Astrocyte (in vitro differentiated cells and primary cell): ENCODE results near the gene FBXW7. TPM values are rescaled to one million over a fixed set of nuclear protein-coding genes. Genes with fewer than 3 reads are reported as not detected.

ENCODE experiments used
- DNase-seq: peaks from one replicate; pipeline ENCODE4 v3.0.0-alpha.2; 2010; ENCODE audit warnings: low read depth
- FAIRE-seq: peaks from 2 replicates; lab custom pipeline; 2011; peaks lifted over from hg19 to GRCh38; lab: Jason Lieb, UNC
- H2AFZ ChIP-seq: 2 replicates; pipeline ENCODE4 v1.6.0; 2012; ENCODE audit warnings: low read depth, low read length, inconsistent platforms
- H3K27ac ChIP-seq: 2 replicates; pipeline ENCODE4 v1.5.1; 2011; ENCODE audit warnings: low read depth, low read length, inconsistent platforms
- H3K27me3 ChIP-seq: 2 replicates; pipeline ENCODE4 v1.6.0; 2011; ENCODE audit warnings: low read length, inconsistent platforms; ENCODE audit not compliant: insufficient read depth
- H3K36me3 ChIP-seq: 2 replicates; pipeline ENCODE4 v1.5.1; 2011; ENCODE audit warnings: low read length, inconsistent platforms; ENCODE audit not compliant: insufficient read depth
- H3K4me1 ChIP-seq: 2 replicates; pipeline ENCODE4 v1.5.1; 2011; ENCODE audit warnings: low read length, inconsistent platforms; ENCODE audit not compliant: insufficient read depth
- H3K4me2 ChIP-seq: 2 replicates; pipeline ENCODE4 v1.6.0; 2012; ENCODE audit warnings: low read length, inconsistent platforms
- H3K4me3 ChIP-seq: 2 replicates; pipeline ENCODE4 v1.5.1; 2011; ENCODE audit warnings: low read depth, mild to moderate bottlenecking, low read length, inconsistent platforms; ENCODE audit not compliant: insufficient read depth
- H3K79me2 ChIP-seq: 2 replicates; pipeline ENCODE4 v1.6.0; 2012; ENCODE audit warnings: mild to moderate bottlenecking, low read length, inconsistent platforms; ENCODE audit not compliant: insufficient read depth
- H3K9ac ChIP-seq: 2 replicates; pipeline ENCODE4 v1.6.0; 2012; ENCODE audit warnings: mild to moderate bottlenecking, low read length, inconsistent platforms
- H3K9me3 ChIP-seq: 2 replicates; pipeline ENCODE4 v1.5.1; 2012; ENCODE audit warnings: low read depth, mild to moderate bottlenecking, low read length, inconsistent platforms; ENCODE audit not compliant: insufficient read depth
- H4K20me1 ChIP-seq: 2 replicates; pipeline ENCODE4 v1.6.0; 2012; ENCODE audit warnings: low read length, inconsistent platforms; ENCODE audit not compliant: insufficient read depth
- H3K27ac Mint-ChIP-seq: one replicate; pipeline ENCODE4 v1.8.0; 2021; ENCODE audit warnings: mild to moderate bottlenecking, mixed read lengths; ENCODE audit not compliant: unreplicated experiment
- H3K27me3 Mint-ChIP-seq: one replicate; pipeline ENCODE4 v1.8.0; 2021; ENCODE audit warnings: low read depth, mixed read lengths; ENCODE audit not compliant: unreplicated experiment
- H3K36me3 Mint-ChIP-seq: one replicate; pipeline ENCODE4 v1.8.0; 2021; ENCODE audit warnings: low read depth, mixed read lengths; ENCODE audit not compliant: unreplicated experiment
- H3K4me1 Mint-ChIP-seq: one replicate; pipeline ENCODE4 v1.8.0; 2021; ENCODE audit warnings: low read depth, mixed read lengths; ENCODE audit not compliant: unreplicated experiment
- H3K4me3 Mint-ChIP-seq: one replicate; pipeline ENCODE4 v1.8.0; 2021; ENCODE audit warnings: mild to moderate bottlenecking, moderate library complexity, mixed read lengths; ENCODE audit not compliant: unreplicated experiment
- H3K9me3 Mint-ChIP-seq: one replicate; pipeline ENCODE4 v1.8.0; 2021; ENCODE audit warnings: mild to moderate bottlenecking, mixed read lengths; ENCODE audit not compliant: unreplicated experiment
- EZH2 ChIP-seq: IDR thresholded peaks from 2 replicates; pipeline ENCODE4 v1.6.1; 2012; ENCODE audit warnings: mild to moderate bottlenecking, low read length, inconsistent platforms; ENCODE audit not compliant: insufficient read depth
- total RNA-seq: library from RNA; stranded (reverse); gene quantifications from 2 replicates; pipeline ENCODE4 v1.2.1, GENCODE V29; 2021
- TF ChIP-seq, protein P1 (sequence below): IDR thresholded peaks from 2 replicates; pipeline ENCODE4 v1.5.1; 2011; ENCODE audit warnings: low read depth, mild to moderate bottlenecking, inconsistent platforms, low read length, moderate library complexity; ENCODE audit not compliant: insufficient read depth

The FBXW7 gene
- total RNA-seq, 1 donor from 2014 or later, result 34.7 TPM

DNA sequence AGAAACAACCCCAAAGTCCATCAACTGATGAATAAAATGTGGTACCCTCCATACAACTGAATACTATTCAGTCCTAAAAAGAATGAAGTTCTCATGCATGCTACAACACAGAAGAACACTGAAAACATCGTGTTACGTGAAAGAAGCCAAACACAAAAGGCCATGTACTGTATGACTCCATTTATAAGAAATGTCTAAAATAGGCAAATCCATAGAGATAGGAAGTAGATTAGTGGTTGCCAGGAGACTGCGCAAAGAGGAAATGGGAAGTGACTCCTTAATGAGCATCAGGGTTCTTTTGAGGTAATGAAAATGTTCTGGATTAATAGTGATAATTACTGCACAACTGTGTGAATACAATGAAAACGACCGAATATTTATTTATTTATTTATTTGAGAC lies 23.4 kb downstream of the FBXW7 start:
- Histone ChIP-seq H3K4me1 (peaks cover 8% of the 10 kb centered on the region), H3K36me3 (no peaks in the 10 kb centered on the region), H3K27ac (no peak overlapping the region), H4K20me1 (peaks cover 26% of the 10 kb centered on the region), H3K4me2 (no peak overlapping the region), H3K9ac (no peak overlapping the region), H2AFZ (no peak overlapping the region), H3K27me3 (no peaks in the 10 kb centered on the region), H3K4me3 (no peak overlapping the region), H3K79me2 (peaks cover 69% of the 10 kb centered on the region), H3K9me3 (no peaks in the 10 kb centered on the region)
- Mint-ChIP-seq H3K36me3 (no peaks in the 10 kb centered on the region), H3K4me3 (no peak overlapping the region), H3K4me1 (peaks cover 11% of the 10 kb centered on the region), H3K27me3 (no peaks in the 10 kb centered on the region), H3K9me3 (no peaks in the 10 kb centered on the region), H3K27ac (no peak overlapping the region)
- no peak for FAIRE-seq
- TF ChIP-seq, protein P1, sequence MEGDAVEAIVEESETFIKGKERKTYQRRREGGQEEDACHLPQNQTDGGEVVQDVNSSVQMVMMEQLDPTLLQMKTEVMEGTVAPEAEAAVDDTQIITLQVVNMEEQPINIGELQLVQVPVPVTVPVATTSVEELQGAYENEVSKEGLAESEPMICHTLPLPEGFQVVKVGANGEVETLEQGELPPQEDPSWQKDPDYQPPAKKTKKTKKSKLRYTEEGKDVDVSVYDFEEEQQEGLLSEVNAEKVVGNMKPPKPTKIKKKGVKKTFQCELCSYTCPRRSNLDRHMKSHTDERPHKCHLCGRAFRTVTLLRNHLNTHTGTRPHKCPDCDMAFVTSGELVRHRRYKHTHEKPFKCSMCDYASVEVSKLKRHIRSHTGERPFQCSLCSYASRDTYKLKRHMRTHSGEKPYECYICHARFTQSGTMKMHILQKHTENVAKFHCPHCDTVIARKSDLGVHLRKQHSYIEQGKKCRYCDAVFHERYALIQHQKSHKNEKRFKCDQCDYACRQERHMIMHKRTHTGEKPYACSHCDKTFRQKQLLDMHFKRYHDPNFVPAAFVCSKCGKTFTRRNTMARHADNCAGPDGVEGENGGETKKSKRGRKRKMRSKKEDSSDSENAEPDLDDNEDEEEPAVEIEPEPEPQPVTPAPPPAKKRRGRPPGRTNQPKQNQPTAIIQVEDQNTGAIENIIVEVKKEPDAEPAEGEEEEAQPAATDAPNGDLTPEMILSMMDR, result no peak
- TF ChIP-seq EZH2, result no peak
- DNase-seq, result no peak

DNA sequence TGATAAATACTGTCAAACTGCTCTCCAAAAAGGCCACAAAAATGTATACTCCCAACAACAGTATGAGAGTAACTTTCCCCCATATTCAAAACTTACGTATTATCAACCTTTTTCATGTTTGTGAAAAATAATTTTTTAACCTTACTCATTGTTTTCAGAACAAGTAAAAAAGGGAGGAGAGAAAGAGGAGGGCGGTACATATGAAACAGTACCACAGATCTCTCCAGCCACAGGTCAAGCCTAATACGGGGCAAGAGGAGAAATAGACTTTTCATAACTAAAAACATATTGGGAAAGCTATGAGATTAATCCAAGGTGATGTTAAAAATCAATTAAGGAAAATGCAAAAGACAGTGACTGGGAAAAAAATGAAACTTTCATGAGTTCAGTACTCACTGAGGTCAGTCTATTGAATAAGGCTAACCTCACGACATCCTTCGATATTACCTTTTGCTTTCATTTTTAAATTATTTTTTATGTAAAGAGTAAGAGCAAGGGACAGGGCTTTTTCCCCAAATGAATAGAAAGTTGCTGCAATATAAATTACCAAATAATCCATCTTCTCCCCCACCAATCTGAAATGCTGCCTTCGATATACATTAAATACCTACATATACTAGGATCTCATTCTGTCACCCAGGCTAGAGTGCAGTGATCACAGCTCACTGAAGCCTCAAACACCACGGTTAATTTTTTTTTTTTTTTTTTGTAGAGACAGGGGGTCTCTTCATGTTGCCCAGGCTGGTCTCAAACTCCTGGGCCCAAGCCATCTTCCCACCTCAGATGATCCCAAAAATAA lies 25.3 kb downstream of the FBXW7 start:
- peaks cover 4% of the 10 kb centered on the region for H3K4me1 Mint-ChIP-seq
- TF ChIP-seq EZH2, result no peak
- TF ChIP-seq, protein P1, result no peak
- H3K79me2 ChIP-seq, result peaks cover 81% of the 10 kb centered on the region
- no peaks in the 10 kb centered on the region for H3K27me3 Mint-ChIP-seq
- no peak overlapping the region for H2AFZ ChIP-seq
- no peak for DNase-seq
- no peak overlapping the region for H3K4me3 Mint-ChIP-seq
- H4K20me1 ChIP-seq, result peaks cover 18% of the 10 kb centered on the region
- H3K9me3 Mint-ChIP-seq, result no peaks in the 10 kb centered on the region
- no peaks in the 10 kb centered on the region for H3K27me3 ChIP-seq
- no peak overlapping the region for H3K4me2 ChIP-seq
- H3K27ac Mint-ChIP-seq, result no peak overlapping the region
- no peaks in the 10 kb centered on the region for H3K9me3 ChIP-seq
- no peak for FAIRE-seq
- no peak overlapping the region for H3K27ac ChIP-seq
- H3K4me1 ChIP-seq, result peaks cover 3% of the 10 kb centered on the region
- H3K4me3 ChIP-seq, result no peak overlapping the region
- H3K36me3 ChIP-seq, result no peaks in the 10 kb centered on the region
- no peak overlapping the region for H3K9ac ChIP-seq
- no peaks in the 10 kb centered on the region for H3K36me3 Mint-ChIP-seq
